ENCODE results near the gene CCL22. TPM values are rescaled to one million over a fixed set of nuclear protein-coding genes. Genes with fewer than 3 reads are reported as not detected.

Gene CCL22
- polyA plus RNA-seq, 4 donors = 0.04 to 0.19 (median 0.13) TPM

DNA sequence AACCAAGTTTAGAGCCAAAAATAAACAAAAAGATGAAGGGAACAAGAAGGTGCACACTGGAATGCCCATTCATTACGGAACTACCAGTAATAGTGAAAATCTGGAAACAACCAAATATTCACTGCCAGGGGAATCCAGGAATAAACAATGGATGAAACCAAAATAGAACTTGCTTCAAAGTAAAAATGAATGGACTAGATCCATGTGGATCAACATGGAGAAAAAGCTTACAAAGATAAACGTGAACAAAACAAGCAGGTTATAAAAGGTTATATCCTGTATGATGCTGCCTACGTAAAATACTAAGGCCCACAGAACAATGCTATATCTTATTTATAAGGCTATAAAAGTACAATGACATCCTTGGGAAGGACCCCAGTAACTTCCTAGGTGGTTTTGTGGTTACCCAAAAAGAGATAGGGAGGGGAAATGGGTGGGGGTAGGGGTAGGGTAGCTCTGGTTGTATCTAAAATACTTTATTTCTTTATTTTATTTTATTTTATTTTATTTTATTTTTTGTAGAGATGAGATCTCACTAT, 12.8 kb upstream of the CCL22 start:
- no peak for DNase-seq (ENCODE audit: low read depth in 4 of 4, low spot score in 2 of 4)

GRCh38 chr16:57347858-57348257, 10.7 kb upstream of the CCL22 start:
- no peak for DNase-seq (ENCODE audit: low read depth in 4 of 4, low spot score in 2 of 4)

DNA sequence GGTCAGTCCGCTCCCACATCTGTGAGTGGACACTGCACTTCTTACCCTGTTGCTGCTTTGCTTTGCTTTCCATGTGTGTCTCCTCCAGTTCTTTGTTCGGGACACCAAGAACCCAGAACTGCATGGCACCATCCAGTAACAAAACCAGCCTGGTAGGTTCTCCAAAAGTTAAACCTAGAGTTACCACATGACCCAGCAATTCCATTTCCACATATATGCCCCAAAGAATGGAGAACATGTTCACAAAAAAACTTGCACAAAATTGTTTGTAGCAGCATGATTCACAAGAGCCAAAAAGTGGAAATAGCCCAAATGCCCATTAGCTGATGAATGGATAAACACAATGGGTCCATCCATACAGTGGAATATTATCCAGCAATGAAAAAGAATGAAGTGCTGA, 10.3 kb upstream of the CCL22 start:
- no peak for DNase-seq (ENCODE audit: low read depth in 4 of 4, low spot score in 2 of 4)

GRCh38 chr16:57349212-57350031, 9.2 kb upstream of the CCL22 start:
- DNase-seq (ENCODE audit: low read depth in 4 of 4, low spot score in 2 of 4) = no peak

GRCh38 chr16:57352636-57353047, 5.9 kb upstream of the CCL22 start:
- DNase-seq (ENCODE audit: low read depth in 4 of 4, low spot score in 2 of 4) = no peak

DNA sequence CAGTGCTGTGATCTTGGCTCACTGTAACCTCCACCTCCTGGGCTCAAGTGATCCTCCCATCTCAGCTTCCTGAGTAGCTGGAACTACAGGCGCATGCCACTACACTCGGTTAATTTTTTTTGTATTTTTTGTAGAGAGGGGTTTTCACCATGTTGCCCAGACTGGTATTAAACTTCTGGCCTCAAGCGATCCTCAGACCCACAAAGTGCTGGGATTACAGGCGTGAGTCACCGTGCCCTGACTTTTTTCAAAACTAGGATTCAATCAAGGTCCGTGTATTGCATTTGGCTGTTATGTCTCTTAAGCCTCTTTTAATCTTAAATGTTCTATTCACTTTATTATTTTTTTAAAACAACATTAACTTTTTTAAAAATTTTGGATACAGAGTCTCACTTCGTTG, 4.3 kb upstream of the CCL22 start:
- no peak for DNase-seq (ENCODE audit: low read depth in 4 of 4, low spot score in 2 of 4)

DNA sequence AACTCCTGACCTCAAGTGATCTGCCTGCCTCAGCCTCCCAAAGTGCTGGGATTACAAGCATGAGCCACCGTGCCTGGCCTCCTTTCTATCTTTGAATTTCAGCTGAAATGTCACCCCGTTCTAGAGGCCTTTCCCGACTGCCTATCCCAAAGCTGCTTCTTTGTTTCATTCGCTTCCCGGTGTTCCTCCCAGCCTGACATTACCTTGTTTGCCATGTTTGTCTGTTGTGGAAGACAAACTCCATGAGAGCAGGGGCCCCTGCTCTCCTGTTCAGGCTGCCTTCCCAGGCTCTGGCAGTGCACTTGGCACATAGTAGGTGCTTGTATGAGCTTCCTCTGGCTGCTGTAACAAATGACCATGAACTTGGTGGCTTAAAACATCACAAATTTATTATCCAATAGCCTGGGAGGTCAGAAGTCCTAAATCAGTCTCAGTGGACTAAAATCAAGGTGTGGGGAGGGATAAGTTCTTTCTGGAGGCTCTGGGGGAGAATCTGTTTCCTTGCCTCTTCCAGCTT, 2.6 kb upstream of the CCL22 start:
- DNase-seq (ENCODE audit: low read depth in 4 of 4, low spot score in 2 of 4) = no peak

DNA sequence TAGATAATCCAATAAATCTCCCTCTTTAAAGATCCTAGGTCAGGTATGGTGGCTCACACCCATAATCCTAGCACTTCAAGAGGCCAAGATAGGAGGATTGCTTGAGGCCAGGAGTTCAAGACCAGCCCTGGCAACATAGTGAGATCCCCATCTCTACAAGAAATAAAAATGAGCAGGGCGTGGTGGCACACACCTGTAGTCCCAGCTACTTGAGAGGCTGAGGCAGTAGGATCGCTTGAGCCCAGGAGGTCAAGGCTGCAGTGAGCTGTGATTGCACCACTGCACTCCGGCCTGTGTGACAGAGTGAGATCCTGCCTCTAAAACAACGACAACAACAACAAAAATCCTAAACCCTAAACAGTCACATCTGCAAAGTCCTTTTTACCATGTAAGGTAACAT, 2.0 kb upstream of the CCL22 start:
- no peak for DNase-seq (ENCODE audit: low read depth in 4 of 4, low spot score in 2 of 4)

- no peak for DNase-seq (ENCODE audit: low read depth in 4 of 4, low spot score in 2 of 4)
These were observed 1.1 kb upstream of the CCL22 start for GRCh38 chr16:57357330-57358085.

DNA sequence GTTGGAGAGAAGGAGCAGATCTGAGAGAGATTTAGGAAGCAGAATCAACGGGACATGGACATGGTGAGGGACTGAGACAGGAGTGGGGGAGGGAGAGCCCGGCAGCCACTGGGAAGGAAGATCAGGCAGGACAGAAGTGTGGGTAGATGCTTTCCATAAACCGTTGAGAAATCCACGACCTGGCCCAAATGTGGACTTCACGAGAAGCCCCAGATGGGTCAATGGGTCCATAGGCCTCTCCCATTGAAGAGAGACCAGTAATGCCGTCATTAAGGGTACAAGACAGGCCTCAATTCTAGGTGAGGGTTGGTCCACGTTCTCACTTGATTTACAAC, 530 bp upstream of the CCL22 start:
- DNase-seq (ENCODE audit: low read depth in 4 of 4, low spot score in 2 of 4) = no peak

GRCh38 chr16:57360321-57360935, 1.8 kb downstream of the CCL22 start:
- DNase-seq (ENCODE audit: low read depth in 4 of 4, low spot score in 2 of 4) = no peak

DNA sequence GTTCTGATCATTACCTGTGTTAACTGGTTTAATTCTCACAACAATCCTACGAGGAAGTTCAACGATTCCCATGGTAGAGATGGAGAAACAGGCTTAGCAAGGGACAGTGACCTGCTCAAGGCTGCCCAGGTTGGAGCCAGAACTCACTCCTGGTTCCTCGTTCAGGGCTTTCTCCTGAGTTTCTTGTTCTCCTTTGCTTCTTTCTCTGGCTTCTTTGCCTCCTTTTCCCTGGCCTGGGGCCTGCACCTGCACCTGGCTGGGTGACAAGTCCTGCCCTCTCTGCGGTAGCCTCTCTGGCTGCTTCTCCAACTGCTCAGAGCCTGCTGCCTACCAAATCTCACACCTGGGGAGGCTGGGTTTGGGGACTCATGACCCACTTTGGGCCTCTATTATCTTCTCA, 2.8 kb downstream of the CCL22 start:
- DNase-seq (ENCODE audit: low read depth in 4 of 4, low spot score in 2 of 4) = no peak

GRCh38 chr16:57364143-57364542, 5.6 kb downstream of the CCL22 start:
- DNase-seq (ENCODE audit: low read depth in 4 of 4, low spot score in 2 of 4) = no peak

DNA sequence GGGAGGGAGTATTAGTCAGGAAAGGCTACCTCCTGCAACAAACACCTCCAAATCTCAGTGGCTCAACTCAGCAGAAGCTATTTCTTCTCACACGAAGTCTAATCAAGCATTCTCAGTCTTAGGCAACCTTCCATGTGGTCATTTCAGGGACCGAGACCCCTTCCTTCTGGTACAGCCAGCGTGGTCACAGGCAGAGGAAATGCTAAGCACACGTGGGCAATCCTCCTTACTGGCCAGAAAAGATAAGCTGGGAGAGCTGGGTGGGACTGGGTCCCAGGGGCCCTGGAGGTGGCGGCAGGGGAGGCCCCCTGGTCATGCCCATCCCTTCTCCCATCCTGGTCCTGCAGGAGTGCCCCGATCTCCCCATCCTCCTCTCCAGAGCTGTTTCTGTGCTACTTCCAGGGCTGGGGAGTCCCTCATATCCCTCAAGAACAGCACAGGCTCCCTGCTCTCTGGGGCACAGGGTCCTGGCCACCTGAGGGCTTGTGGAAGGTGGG, 8.0 kb downstream of the CCL22 start:
- no peak for DNase-seq (ENCODE audit: low read depth in 4 of 4, low spot score in 2 of 4)

GRCh38 chr16:57367116-57367752, 8.7 kb downstream of the CCL22 start:
- DNase-seq (ENCODE audit: low read depth in 4 of 4, low spot score in 2 of 4) = no peak

GRCh38 chr16:57371494-57372371, 13.2 kb downstream of the CCL22 start:
- DNase-seq (ENCODE audit: low read depth in 4 of 4, low spot score in 2 of 4) = no peak

- peak in 2 of 4 donors; percentile 76 to 84 for DNase-seq (ENCODE audit: low read depth in 4 of 4, low spot score in 2 of 4)
These were observed 14.0 kb downstream of the CCL22 start, which contains the start of gene CX3CL1 for GRCh38 chr16:57372372-57373116. TSS of gene CX3CL1 (plus strand) at chr16:57372490. CDS start at chr16:57372569, 79 bp downstream.

GRCh38 chr16:57373117-57373947, 14.7 kb downstream of the CCL22 start:
- no peak for DNase-seq (ENCODE audit: low read depth in 4 of 4, low spot score in 2 of 4)
